Chondrocyte (in vitro differentiated cells): ENCODE results near the gene AHDC1. TPM values are rescaled to one million over a fixed set of nuclear protein-coding genes. Genes with fewer than 3 reads are reported as not detected.

Experiments used
- DNase-seq: peaks from one replicate; pipeline ENCODE4 v3.0.0; 2021; ENCODE audit warnings: mixed read lengths, low spot score
- H3K27ac Mint-ChIP-seq: one replicate; pipeline ENCODE4 v1.8.0; 2021; ENCODE audit warnings: mild to moderate bottlenecking, moderate library complexity, mixed read lengths; ENCODE audit not compliant: unreplicated experiment
- H3K27me3 Mint-ChIP-seq: 2 replicates; pipeline ENCODE4 v1.8.0; 2021; ENCODE audit warnings: low read depth, mixed read lengths
- H3K36me3 Mint-ChIP-seq: 2 replicates; pipeline ENCODE4 v1.8.0; 2021; ENCODE audit warnings: low read depth, mixed read lengths
- H3K4me1 Mint-ChIP-seq: 2 replicates; pipeline ENCODE4 v1.8.0; 2021; ENCODE audit warnings: low read depth, mild to moderate bottlenecking, mixed read lengths
- H3K4me3 Mint-ChIP-seq: one replicate; pipeline ENCODE4 v1.8.0; 2021; ENCODE audit warnings: mild to moderate bottlenecking, moderate library complexity, mixed read lengths; ENCODE audit not compliant: unreplicated experiment
- H3K9me3 Mint-ChIP-seq: 2 replicates; pipeline ENCODE4 v1.8.0; 2021; ENCODE audit warnings: low read depth, mixed read lengths
- CTCF ChIP-seq: fragments of 200-600 bp; sonication (generic); IDR thresholded peaks from 2 replicates; pipeline ENCODE4 v1.5.0; 2021; ENCODE audit warnings: antibody characterized with exemption, mild to moderate bottlenecking, moderate library complexity
- total RNA-seq: library from RNA; stranded (reverse); gene quantifications from 3 replicates; pipeline ENCODE4 v1.2.1, GENCODE V29; 2021

The AHDC1 gene
- total RNA-seq, 1 donor from 2014 or later = 61.8 TPM

DNA sequence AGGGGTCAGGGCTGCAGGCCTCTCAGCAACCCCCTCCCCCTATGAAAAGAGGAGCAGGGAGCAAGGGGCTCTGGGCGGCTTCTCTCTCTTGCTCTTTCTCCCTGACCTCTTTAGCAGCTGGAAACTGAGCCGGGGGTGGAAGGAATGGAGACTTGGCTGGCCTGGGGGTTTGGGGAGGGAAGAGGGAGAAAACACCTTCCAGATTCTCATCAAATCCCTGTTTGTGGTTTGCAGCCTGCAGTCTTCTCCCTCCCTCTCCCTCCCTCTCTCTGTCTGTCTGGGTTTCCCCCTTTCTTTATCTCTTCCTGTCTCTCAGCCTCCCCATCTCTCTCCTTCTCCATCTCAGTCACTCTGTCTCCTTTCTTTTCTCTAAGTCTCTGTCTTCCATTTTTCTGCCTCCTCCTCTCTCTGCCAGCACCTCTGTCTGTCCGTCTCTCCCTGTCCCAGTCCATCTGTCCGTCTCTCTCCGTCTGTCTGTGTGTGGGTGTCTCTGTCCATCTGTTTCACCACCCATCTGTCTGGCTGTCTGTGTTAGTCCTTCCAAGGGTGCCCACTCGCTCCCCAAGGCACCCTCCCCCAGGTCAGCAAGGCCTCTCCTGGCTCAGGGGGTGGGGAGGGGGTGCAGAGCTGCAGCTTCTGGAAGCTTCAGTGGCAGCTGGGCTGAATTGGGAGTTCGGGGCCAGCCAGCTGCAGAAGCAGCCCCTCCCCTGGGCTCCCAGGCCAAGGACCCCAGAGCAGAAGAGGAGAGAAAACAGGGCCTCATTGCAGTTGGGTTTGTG, 6.2 kb downstream of the AHDC1 start:
- no peak for TF ChIP-seq CTCF
- no peak overlapping the region for H3K4me3 Mint-ChIP-seq
- no peak overlapping the region for H3K27ac Mint-ChIP-seq
- H3K4me1 Mint-ChIP-seq = peaks cover 1% of the 10 kb centered on the region
- DNase-seq = no peak
- H3K27me3 Mint-ChIP-seq = no peaks in the 10 kb centered on the region
- H3K9me3 Mint-ChIP-seq = no peaks in the 10 kb centered on the region
- H3K36me3 Mint-ChIP-seq = no peaks in the 10 kb centered on the region

DNA sequence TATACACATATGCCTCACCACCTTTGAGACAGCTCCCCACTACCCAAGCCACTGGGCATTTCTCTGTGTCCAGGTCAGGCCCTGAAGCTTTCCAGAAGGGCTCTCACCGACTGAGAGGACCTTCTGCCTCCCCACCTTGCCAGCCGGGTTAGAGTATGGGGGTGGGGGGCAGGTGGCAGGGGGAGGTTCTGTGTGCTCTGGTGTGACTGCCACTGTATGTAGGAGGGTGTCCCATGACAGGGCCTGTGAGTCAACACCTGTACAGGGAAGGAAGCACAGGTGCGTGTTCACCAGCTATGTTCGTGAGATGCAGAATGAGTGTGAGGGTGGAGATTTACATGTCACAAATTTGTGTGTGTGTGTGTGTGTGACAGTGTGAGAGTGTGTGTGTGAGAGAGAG, 7.0 kb downstream of the AHDC1 start:
- no peak overlapping the region for H3K4me3 Mint-ChIP-seq
- peaks cover 5% of the 10 kb centered on the region for H3K4me1 Mint-ChIP-seq
- no peak for DNase-seq

GRCh38 chr1:27596261-27596660, 7.7 kb downstream of the AHDC1 start:
- Mint-ChIP-seq H3K9me3 (no peaks in the 10 kb centered on the region), H3K4me1 (peaks cover 12% of the 10 kb centered on the region), H3K36me3 (no peaks in the 10 kb centered on the region), H3K27me3 (no peaks in the 10 kb centered on the region), H3K4me3 (no peak overlapping the region), H3K27ac (no peak overlapping the region)
- TF ChIP-seq CTCF = no peak
- DNase-seq = no peak

More for the DNA sequence above, 7.0 kb downstream of the AHDC1 start:
- H3K27ac Mint-ChIP-seq = no peak overlapping the region
- no peaks in the 10 kb centered on the region for H3K27me3 Mint-ChIP-seq
- no peaks in the 10 kb centered on the region for H3K9me3 Mint-ChIP-seq
- no peak for TF ChIP-seq CTCF
- no peaks in the 10 kb centered on the region for H3K36me3 Mint-ChIP-seq

DNA sequence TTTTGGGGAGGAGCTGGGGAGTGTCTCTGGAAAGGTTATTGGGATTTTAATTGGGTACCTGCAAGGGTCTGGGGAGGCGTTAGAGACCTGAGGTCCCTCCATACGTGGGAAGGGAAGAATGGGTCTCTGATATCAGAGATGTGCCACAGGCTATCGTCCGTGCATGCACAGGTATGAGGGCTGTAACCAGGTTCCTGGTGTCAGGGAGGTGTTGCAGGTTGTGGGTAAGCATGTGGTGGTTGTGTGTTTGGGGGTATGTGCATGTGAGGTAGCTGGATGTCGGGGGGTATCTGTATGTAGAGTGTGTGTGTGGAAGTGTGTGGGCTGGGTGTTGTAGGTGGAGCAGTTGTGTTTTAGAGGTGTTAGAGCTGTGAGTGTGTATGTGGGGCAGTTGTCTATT, 8.3 kb downstream of the AHDC1 start:
- peaks cover 19% of the 10 kb centered on the region for H3K4me1 Mint-ChIP-seq
- H3K4me3 Mint-ChIP-seq = no peak overlapping the region
- no peaks in the 10 kb centered on the region for H3K36me3 Mint-ChIP-seq
- H3K27ac Mint-ChIP-seq = no peak overlapping the region
- H3K27me3 Mint-ChIP-seq = no peaks in the 10 kb centered on the region
- no peaks in the 10 kb centered on the region for H3K9me3 Mint-ChIP-seq
- no peak for DNase-seq
- no peak for TF ChIP-seq CTCF

- peaks cover 27% of the 10 kb centered on the region for H3K4me1 Mint-ChIP-seq
- no peak for DNase-seq
- H3K9me3 Mint-ChIP-seq = no peaks in the 10 kb centered on the region
- H3K27ac Mint-ChIP-seq = no peak overlapping the region
- no peak for TF ChIP-seq CTCF
- H3K27me3 Mint-ChIP-seq = no peaks in the 10 kb centered on the region
- H3K4me3 Mint-ChIP-seq = no peak overlapping the region
- H3K36me3 Mint-ChIP-seq = no peaks in the 10 kb centered on the region
Observed at GRCh38 chr1:27594564-27595510, 9.1 kb downstream of the AHDC1 start.
